H7 (cell line): ENCODE data around the gene ADGRG7. TPM values are rescaled to one million over a fixed set of nuclear protein-coding genes. Genes with fewer than 3 reads are reported as not detected.
A peak's percentile ranks its signal among the peaks of the same experiment; 100 is the strongest.

Source experiments
- DNase-seq: peaks from one replicate; pipeline ENCODE4 v3.0.0; 2012
- H3K27me3 ChIP-seq: 2 replicates; pipeline ENCODE4 v1.6.0; 2011; ENCODE audit warnings: mild to moderate bottlenecking, low read length; ENCODE audit not compliant: control insufficient read depth, insufficient read depth
- H3K36me3 ChIP-seq: replicated peaks from 2 replicates; pipeline ENCODE4 v1.5.1; 2011; ENCODE audit warnings: low read length; ENCODE audit not compliant: control insufficient read depth, insufficient read depth
- H3K4me3 ChIP-seq: 2 replicates; pipeline ENCODE4 v1.5.1; 2011; ENCODE audit warnings: low read depth, mild to moderate bottlenecking, control low read depth, low read length, moderate library complexity; ENCODE audit not compliant: insufficient read depth
- total RNA-seq: library from RNA; depleted of rRNA; stranded (reverse); fragments of >200 nt; shearing (Covaris generic); gene quantifications from 2 replicates; pipeline ENCODE4 v1.2.3, GENCODE V29; 2014

The ADGRG7 gene
- total RNA-seq, 1 experiment from 2014 or later, result not detected

DNA sequence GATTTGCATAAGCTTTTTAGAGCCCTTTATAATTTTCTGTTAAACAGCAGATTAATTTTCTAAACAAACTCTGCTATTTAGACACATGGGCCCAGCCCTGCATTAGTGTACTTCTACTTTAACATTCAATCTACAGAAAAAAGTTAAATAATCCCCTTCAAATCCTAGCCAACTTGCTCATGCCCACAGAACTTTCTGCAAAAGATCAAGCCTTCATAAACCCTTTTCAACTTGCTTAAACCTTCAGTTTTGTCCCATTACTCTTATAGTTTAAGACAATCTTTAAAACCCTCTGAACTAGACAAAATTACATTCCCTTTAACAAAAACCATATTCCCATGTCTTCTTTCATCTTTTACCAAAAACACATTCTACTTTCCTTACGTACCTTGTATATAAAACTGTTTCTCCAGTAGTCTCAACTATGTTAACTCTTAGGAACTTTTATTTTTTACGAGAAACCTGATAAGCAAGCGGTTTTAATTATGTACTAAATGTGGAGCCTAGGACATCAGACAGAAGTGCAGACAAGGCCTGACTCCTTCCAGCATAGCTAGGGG is 25.2 kb upstream of the ADGRG7 start:
- Histone ChIP-seq H3K27me3 (no peaks in the 10 kb centered on the region), H3K36me3 (no peaks in the 10 kb centered on the region), H3K4me3 (no peak overlapping the region)
- DNase-seq, result no peak

DNA sequence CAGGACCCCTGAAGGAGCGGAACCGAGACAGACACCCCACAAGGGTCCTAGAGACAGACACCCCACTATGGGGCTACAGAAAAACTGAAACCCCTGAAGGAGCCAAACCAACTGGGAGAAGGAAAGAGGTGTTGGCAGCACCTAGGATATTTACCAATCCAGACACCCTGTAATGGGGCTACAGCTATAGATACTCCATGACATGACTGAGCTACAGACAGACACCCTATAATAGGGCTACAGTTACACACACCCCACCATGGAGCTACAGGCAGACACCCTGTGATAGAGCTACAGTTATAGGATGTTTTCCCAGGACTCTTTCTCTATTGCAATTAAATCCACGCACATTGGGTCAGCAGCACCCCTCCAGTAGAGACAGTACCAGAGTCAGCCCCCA is 22.6 kb upstream of the ADGRG7 start:
- Histone ChIP-seq H3K4me3 (no peak overlapping the region), H3K36me3 (no peaks in the 10 kb centered on the region), H3K27me3 (no peaks in the 10 kb centered on the region)
- no peak for DNase-seq

DNA sequence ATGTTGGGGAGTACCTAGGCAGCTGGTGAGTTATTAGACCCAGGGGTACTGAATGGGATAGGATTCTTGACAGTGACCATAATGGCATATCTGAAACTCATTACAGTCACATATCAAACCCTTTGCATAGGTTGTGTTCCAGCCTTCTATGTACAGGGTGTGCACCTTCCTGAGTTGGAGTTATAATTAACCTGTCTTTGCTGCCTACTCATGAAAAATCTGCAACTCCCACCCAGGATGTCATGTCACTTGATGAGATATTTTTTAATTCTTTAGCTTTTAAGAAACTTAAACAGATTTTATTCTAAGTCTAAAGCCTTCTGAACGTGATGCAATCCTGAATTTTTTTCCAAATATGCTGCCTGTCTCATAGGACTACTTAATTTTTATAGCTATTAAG is 21.1 kb upstream of the ADGRG7 start:
- no peak overlapping the region for H3K4me3 ChIP-seq
- H3K27me3 ChIP-seq, result no peaks in the 10 kb centered on the region
- H3K36me3 ChIP-seq, result no peaks in the 10 kb centered on the region
- DNase-seq, result no peak

DNA sequence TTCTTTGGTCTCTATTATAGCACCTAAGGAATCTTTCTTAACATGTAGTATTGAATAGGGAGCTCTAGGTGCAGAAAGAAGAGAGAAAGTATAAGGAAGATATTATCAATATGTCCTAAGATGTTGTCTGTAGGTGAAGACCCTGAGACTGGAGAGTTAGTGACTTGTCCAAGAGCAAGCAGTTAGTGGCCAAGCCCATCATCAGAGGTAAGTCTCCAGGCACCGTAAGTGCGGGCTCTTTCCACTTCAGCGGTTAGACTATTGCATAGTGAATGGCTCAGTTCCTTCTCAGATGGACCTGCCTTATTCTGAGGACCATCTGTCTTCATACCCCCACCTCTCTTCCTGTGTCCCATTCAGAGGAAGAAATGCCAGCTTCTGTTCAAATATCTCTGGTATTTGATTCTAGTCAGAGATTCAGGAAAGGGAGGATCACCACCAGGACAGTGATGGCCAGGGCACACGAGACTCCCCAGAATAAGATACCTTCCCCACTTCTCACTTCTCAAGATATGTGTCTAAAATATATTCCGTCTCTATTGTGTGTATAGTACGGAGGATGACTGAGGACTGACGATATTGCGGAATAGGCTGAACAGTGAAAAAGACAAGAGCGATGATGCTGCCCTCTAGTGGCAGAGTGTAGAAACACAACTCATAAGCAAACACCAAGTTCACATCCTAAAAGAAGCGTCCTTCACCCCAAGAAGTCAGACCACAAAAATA is 19.1 kb upstream of the ADGRG7 start:
- Histone ChIP-seq H3K27me3 (no peaks in the 10 kb centered on the region), H3K36me3 (no peaks in the 10 kb centered on the region), H3K4me3 (no peak overlapping the region)
- DNase-seq, result peak; percentile 59

DNA sequence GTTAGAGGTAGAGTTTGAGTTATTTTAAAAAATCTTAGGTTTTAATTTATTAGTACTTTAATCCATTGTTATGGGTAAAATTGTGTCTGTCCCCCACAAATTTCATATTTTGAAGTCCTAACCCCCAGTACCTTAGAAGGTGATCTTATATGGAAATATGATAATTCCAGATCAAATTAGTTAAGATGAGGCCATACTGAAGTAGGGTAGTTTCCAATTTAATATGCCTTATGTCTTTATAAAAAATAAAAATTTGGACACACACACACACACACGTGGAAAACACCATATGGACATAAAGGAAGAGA is 18.6 kb upstream of the ADGRG7 start:
- Histone ChIP-seq H3K27me3 (no peaks in the 10 kb centered on the region), H3K36me3 (no peaks in the 10 kb centered on the region), H3K4me3 (no peak overlapping the region)
- no peak for DNase-seq

DNA sequence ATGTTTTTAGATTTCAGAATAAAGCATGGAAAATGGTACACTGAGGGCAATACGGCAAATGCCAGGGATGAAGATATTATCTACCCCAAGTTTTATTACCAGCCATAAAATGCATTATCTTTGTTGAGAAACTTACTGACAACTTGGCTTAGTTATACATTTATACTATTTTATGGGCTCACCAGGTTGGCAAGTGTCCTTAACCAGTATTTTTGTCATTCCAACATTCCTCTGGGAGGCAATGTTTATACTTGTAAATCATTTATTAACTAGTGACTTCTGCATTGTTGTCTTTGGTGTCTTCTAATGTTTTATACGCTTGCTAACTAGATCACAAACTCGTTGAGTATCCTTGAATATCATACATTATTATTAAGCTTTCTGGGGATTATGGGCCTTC is 18.0 kb upstream of the ADGRG7 start:
- Histone ChIP-seq H3K4me3 (no peak overlapping the region), H3K27me3 (no peaks in the 10 kb centered on the region), H3K36me3 (no peaks in the 10 kb centered on the region)
- DNase-seq, result no peak

DNA sequence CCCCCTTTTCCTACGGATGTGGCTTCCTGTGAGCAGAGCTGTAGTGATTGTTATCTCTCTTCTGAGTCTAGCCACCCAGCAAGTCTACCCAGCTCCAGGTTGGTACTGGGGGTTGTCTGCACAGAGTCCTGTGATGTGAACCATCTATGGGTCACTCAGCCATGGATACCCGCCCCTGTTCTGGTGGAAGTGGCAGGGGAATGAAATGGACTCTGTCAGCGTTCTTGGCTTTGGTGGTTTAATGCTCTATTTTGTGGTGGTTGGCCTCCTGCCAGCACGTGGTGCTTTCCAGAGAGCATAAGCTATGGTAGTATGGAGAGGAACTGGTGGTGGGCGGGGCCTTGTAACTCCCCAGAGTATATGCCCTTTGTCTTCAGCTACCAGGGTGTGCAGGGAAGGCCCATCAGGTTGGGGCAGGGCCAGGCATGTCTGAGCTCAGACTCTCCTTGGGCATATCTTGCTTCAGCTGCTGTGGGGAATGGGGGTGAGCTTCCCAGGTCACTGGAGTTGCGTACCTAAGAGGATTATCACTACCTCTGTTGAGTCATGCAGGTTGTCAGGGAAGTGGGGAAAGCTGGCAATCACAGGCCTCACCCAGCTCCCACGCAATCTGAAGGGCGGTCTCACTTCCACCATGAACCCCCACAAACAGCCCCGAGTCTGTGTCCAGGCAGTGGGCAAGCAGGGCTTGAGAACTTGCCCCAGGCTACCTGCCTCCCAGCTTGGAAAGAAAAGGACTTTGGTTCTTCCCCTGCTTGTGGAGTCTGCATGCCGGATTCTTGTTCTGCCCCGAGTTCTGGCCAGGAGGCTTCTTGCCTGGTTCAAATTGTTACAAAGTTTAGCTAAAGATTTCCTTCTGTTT is 9.0 kb upstream of the ADGRG7 start:
- no peak for DNase-seq
- Histone ChIP-seq H3K4me3 (no peak overlapping the region), H3K27me3 (no peaks in the 10 kb centered on the region), H3K36me3 (no peaks in the 10 kb centered on the region)

DNA sequence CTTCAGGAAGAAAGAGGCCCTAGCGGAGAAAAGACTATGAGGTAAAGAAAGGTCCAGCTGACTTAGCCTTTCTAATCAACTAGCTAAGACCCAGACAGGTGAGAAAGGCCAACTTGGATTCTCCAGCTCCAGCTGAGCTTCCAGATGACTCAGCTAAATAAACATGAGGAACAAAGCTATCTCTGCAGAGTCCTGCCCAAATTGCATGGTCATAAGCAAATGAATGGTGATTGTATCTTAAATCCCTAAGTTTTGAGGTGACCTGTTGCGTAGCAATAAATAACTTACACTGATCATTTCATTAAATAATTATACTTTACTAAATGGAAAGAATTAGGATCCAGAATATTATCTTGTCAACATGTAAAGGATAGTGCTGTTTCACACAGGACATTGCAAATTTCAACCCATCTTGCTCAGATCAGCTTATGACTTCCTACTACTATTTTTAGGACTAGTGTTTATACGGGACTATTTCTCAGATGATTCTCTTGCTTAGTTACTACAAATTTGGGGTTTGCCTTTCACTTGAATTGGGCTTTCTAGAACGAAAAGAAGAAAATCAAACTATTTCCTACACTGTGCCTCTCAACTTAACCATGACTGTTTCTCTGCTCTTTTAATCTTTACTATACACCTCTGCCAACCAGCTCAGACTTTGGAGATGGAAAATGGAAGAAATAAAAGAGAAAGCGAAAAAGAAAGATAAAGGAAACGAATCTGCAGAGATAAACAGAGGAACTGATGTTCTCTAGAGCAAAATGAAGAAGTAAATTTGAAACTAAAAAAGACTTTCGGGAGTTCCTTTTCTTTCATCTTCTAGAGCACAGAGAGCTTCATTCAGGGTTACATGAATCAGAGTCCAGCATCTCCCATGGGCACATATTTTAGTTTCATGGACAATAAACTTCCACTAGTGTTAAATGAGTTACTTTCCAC is 6.6 kb upstream of the ADGRG7 start:
- no peak for DNase-seq
- no peak overlapping the region for H3K4me3 ChIP-seq

DNA sequence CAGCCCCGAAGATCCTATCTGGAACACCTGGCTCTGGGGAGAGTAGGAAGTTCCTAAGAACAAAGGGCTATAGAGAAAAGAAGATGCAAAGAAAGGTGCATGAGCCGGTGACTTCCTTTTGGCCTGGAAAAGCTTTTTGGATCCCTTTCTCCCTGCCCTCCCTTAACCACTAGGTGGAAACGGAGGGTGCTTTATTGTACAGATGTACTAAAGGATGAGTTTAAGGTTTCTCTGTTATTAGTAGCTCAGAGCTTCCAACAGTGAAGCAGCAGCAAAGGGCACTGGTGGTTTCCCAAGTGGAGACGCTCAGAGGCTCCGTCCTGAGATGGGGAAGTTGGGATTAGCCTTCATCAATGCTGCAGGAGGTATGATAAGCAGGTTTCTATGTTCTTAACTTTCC is 5.9 kb upstream of the ADGRG7 start:
- Histone ChIP-seq H3K36me3 (no peaks in the 10 kb centered on the region), H3K27me3 (no peaks in the 10 kb centered on the region), H3K4me3 (no peak overlapping the region)
- peak; percentile 22 for DNase-seq

More for the DNA sequence above, 6.6 kb upstream of the ADGRG7 start:
- H3K36me3 ChIP-seq, result no peaks in the 10 kb centered on the region
- H3K27me3 ChIP-seq, result no peaks in the 10 kb centered on the region

DNA sequence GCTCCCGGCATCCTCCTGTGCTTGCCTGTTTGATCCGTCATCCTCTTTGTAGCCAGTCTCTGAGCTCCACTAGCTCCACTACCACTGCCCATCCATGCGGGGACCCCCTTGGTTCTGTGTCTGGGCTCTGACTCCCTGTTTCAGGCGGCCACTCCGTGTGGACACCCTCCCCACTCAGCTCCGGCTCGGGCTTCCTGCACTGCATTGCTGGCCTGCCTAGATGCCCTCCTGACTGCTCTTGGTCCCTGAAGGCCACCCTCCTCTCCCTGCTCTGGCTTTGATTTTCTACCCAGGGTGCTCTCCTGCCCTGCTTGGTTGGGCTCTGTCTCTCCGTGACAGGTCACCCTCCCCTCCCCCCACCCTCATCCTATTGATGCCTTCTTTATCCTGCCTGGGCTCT is 4.0 kb upstream of the ADGRG7 start:
- Histone ChIP-seq H3K36me3 (no peaks in the 10 kb centered on the region), H3K4me3 (no peak overlapping the region), H3K27me3 (no peaks in the 10 kb centered on the region)
- peak; percentile 5 for DNase-seq

DNA sequence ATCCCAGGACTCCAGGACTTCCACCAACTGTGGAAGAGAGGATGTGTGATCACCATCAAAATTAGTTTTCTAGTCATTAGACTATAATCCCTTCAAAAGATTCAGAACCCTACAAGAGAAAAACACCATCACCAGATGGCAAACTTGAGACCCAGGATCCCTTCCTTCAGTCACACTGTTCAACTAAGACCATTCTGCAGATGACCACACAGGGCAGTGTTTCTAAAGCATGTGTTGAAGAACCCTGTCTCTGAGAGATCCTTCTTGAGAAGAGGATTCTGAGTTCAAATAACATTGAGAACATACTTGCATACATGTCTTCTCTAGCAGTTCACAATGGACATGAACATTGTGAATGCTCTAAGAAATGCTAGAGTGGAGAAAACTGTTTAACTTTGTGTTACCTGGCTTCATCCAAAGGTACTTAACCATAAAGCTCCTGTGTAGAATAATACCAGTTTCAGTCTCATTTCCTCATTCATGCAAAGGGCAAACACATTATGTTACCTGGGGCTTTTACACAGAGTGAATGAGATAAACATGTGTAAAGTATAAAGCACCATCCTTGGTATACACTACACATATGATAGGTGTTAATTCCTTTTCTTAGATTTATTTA is 2.4 kb upstream of the ADGRG7 start:
- H3K4me3 ChIP-seq, result no peak overlapping the region
- H3K36me3 ChIP-seq, result no peaks in the 10 kb centered on the region
- DNase-seq, result no peak
- H3K27me3 ChIP-seq, result no peaks in the 10 kb centered on the region

DNA sequence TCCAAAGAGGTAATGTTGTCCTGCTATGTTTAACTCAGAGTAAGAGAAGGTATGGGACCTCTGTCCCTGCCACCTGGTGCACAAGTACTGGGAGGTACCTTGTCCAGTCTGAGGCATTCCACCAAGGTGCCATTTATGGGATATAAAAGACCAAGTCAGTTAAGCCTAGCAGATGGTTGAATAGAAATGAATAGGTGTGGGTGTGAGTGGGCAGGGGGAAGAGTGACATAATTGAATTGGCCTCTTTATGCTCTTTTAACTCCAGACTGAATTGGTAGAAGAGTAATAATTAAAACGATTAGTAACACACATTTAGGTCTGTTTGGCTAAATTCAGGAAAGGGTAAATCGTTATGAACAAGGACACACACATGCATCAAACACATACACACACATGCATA is 562 bp downstream of the ADGRG7 start:
- no peak overlapping the region for H3K4me3 ChIP-seq
- no peak for DNase-seq
- H3K27me3 ChIP-seq, result no peaks in the 10 kb centered on the region

DNA sequence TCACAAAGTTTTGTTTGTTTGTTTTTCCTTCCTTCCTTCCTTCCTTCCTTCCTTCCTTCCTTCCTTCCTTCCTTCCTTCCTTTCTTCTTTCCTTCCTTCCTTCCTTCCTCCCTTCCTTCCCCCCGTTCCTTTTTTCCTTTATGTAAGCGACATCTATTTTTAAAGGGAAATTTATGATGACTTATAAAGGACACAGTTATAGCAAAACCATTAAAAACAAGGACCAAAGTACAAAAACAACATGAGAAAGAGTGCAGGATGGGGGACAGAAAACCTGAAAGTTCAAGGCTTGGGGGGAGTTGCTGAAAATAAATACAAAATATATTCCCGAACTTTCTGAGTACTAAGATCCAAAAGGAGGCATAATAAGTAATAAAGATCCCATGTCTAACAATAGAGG is 1.8 kb downstream of the ADGRG7 start:
- H3K27me3 ChIP-seq, result no peaks in the 10 kb centered on the region
- H3K4me3 ChIP-seq, result no peak overlapping the region
- DNase-seq, result no peak

More for the DNA sequence above, 562 bp downstream of the ADGRG7 start:
- H3K36me3 ChIP-seq, result no peaks in the 10 kb centered on the region

More for the DNA sequence above, 1.8 kb downstream of the ADGRG7 start:
- H3K36me3 ChIP-seq, result no peaks in the 10 kb centered on the region
